SK-N-SH treated with all-trans-retinoic acid at 6 μM for 48 hours (cell line): ENCODE data around the gene MACF1.

Experiments
- ATAC-seq: fragments of 200-7000 bp; cut with Tn5 transposase; 3 replicates; pipeline ENCODE4 v1.9.1; 2020; ENCODE audit warnings: mild to moderate bottlenecking, moderate library complexity
- ARNTL ChIP-seq: fragments of 450-650 bp; formaldehyde crosslinking; IDR thresholded peaks from 2 replicates; pipeline ENCODE4 v1.5.0; 2020; ENCODE audit warnings: low read depth, mild to moderate bottlenecking, moderate library complexity, borderline replicate concordance
- CREB5 ChIP-seq: fragments of 250-450 bp; sonication (Bioruptor Pico); IDR thresholded peaks from 2 replicates; pipeline ENCODE4 v1.5.1; 2020; ENCODE audit warnings: low read depth, mild to moderate bottlenecking, moderate library complexity
- CSDC2 ChIP-seq: fragments of 250-450 bp; sonication (Bioruptor Pico); IDR thresholded peaks from 2 replicates; pipeline ENCODE4 v1.5.0; 2020; ENCODE audit warnings: mild to moderate bottlenecking, moderate library complexity
- CSRNP3 ChIP-seq: fragments of 250-450 bp; sonication (Bioruptor Pico); IDR thresholded peaks from 2 replicates; pipeline ENCODE4 v1.5.1; 2021; ENCODE audit warnings: mild to moderate bottlenecking, moderate library complexity
- GLIS3 ChIP-seq: fragments of 250-450 bp; sonication (Bioruptor Pico); IDR thresholded peaks from 2 replicates; pipeline ENCODE4 v1.5.0; 2020; ENCODE audit warnings: mild to moderate bottlenecking, moderate library complexity
- ISL1 ChIP-seq: fragments of 250-450 bp; sonication (Bioruptor Pico); IDR thresholded peaks from 2 replicates; pipeline ENCODE4 v2.1.2; 2022; ENCODE audit warnings: mild to moderate bottlenecking, moderate library complexity
- PATZ1 ChIP-seq: fragments of 250-450 bp; sonication (Bioruptor Pico); IDR thresholded peaks from 2 replicates; pipeline ENCODE4 v1.8.0; 2020; ENCODE audit warnings: mild to moderate bottlenecking, moderate library complexity, borderline replicate concordance
- POU6F1 ChIP-seq: fragments of 250-450 bp; sonication (Bioruptor Pico); IDR thresholded peaks from 2 replicates; pipeline ENCODE4 v1.8.0; 2021; ENCODE audit warnings: low read depth, mild to moderate bottlenecking, moderate library complexity, borderline replicate concordance
- PPARA ChIP-seq: fragments of 250-450 bp; sonication (Bioruptor Pico); IDR thresholded peaks from 2 replicates; pipeline ENCODE4 v1.5.0; 2020; ENCODE audit warnings: mild to moderate bottlenecking, borderline replicate concordance
- RARB ChIP-seq: fragments of 250-450 bp; sonication (Bioruptor Pico); IDR thresholded peaks from 2 replicates; pipeline ENCODE4 v1.8.0; 2021; ENCODE audit warnings: mild to moderate bottlenecking, moderate library complexity
- SNAI2 ChIP-seq: fragments of 250-450 bp; sonication (Bioruptor Pico); IDR thresholded peaks from 2 replicates; pipeline ENCODE4 v1.5.0; 2020; ENCODE audit warnings: mild to moderate bottlenecking, moderate library complexity
- TCF4 ChIP-seq: fragments of 250-450 bp; sonication (Bioruptor Pico); IDR thresholded peaks from 2 replicates; pipeline ENCODE4 v1.8.0; 2021; ENCODE audit warnings: mild to moderate bottlenecking, moderate library complexity, borderline replicate concordance
- TOX ChIP-seq: fragments of 250-450 bp; sonication (Bioruptor Pico); IDR thresholded peaks from 2 replicates; pipeline ENCODE4 v1.8.0; 2021; ENCODE audit warnings: mild to moderate bottlenecking, moderate library complexity, borderline replicate concordance
- TSHZ2 ChIP-seq: fragments of 250-450 bp; sonication (Bioruptor Pico); IDR thresholded peaks from 2 replicates; pipeline ENCODE4 v1.5.0; 2020; ENCODE audit warnings: mild to moderate bottlenecking, moderate library complexity
- ZC3H10 ChIP-seq: fragments of 250-450 bp; sonication (Bioruptor Pico); IDR thresholded peaks from 2 replicates; pipeline ENCODE4 v1.5.1; 2021; ENCODE audit warnings: mild to moderate bottlenecking, moderate library complexity
- ZFP30 ChIP-seq: fragments of 450-650 bp; formaldehyde crosslinking; IDR thresholded peaks from 2 replicates; pipeline ENCODE4 v1.5.0; 2022; ENCODE audit warnings: mild to moderate bottlenecking, moderate library complexity
- ZNF565 ChIP-seq: fragments of 450-650 bp; formaldehyde crosslinking; conservative IDR thresholded peaks from 2 replicates; pipeline ENCODE4 v1.5.0; 2020; ENCODE audit warnings: low read depth, mild to moderate bottlenecking, moderate library complexity
- ZNF70 ChIP-seq: fragments of 450-650 bp; formaldehyde crosslinking; IDR thresholded peaks from 2 replicates; pipeline ENCODE4 v1.5.0; 2020; ENCODE audit warnings: mild to moderate bottlenecking, moderate library complexity

The MACF1 gene

GRCh38 chr1:39348278-39348677 is 143.8 kb downstream of the MACF1 start:
- no peak for ATAC-seq
- TF ChIP-seq SNAI2 (CRISPR knock-in tag) (no peak), RARB (no peak), GLIS3 (no peak), CSRNP3 (CRISPR knock-in tag) (no peak), TSHZ2 (CRISPR knock-in tag) (no peak), PATZ1 (CRISPR knock-in tag) (no peak), ARNTL (CRISPR knock-in tag) (no peak), ZC3H10 (CRISPR knock-in tag) (no peak), POU6F1 (no peak), ZNF70 (CRISPR knock-in tag) (no peak), TOX (no peak), CREB5 (CRISPR knock-in tag) (no peak), TCF4 (CRISPR knock-in tag) (no peak), CSDC2 (CRISPR knock-in tag) (no peak)

GRCh38 chr1:39352881-39353280 is 148.4 kb downstream of the MACF1 start:
- no peak for ATAC-seq
- TF ChIP-seq PPARA (CRISPR knock-in tag), result no peak
- TF ChIP-seq ISL1, result no peak
- TF ChIP-seq PATZ1 (CRISPR knock-in tag), result no peak
- no peak for TF ChIP-seq TCF4 (CRISPR knock-in tag)
- TF ChIP-seq ZNF565 (CRISPR knock-in tag), result no peak
- TF ChIP-seq ZFP30 (CRISPR knock-in tag), result no peak
- no peak for TF ChIP-seq SNAI2 (CRISPR knock-in tag)
- TF ChIP-seq TSHZ2 (CRISPR knock-in tag), result no peak
- TF ChIP-seq ARNTL (CRISPR knock-in tag), result no peak
